Endothelial cell of umbilical vein (primary cell): ENCODE measurements around the gene CNBD2. TPM values are rescaled to one million over a fixed set of nuclear protein-coding genes. Genes with fewer than 3 reads are reported as not detected.

Source experiments
- BruUV-seq: library from RNA; stranded (reverse); fragments of 400-500 nt; replicated peaks from 2 replicates; lab custom pipeline; 2021; lab: Mats Ljungman, UMichigan
- CTCF ChIA-PET: fragments of 300-600, 350-600 bp; sonication (Branson Sonifier 250); formaldehyde crosslinking; loops from one replicate; lab custom pipeline; 2021; ENCODE audit warnings: antibody characterized with exemption, inconsistent platforms; lab: Charles Lee
- POLR2A ChIA-PET: fragments of 300-600, 350-600 bp; sonication (Branson Sonifier 250); formaldehyde crosslinking; loops from one replicate; lab custom pipeline; 2021; ENCODE audit warnings: antibody characterized with exemption, inconsistent platforms; lab: Charles Lee
- DNase-seq: peaks from one replicate; pipeline ENCODE4 v3.0.0-alpha.2; 2011; ENCODE audit warnings: low read depth, low spot score
- FAIRE-seq: peaks from 2 replicates; lab custom pipeline; 2011; peaks lifted over from hg19 to GRCh38; lab: Jason Lieb, UNC
- H2AFZ ChIP-seq: 2 replicates; pipeline ENCODE4 v1.6.0; 2012; ENCODE audit warnings: low read depth, low read length, control low read depth, inconsistent platforms
- H3K27ac ChIP-seq: 2 replicates; pipeline ENCODE4 v1.5.1; 2011; ENCODE audit warnings: low read depth, mild to moderate bottlenecking, control low read depth, low read length, moderate library complexity; ENCODE audit not compliant: insufficient read depth
- H3K27me3 ChIP-seq, 2 experiments: 2 replicates each; pipeline versions ENCODE4 v1.6.0 to v1.6.1; 2011; ENCODE audit warnings: low read length in 2 of 2, mixed read lengths in 1 of 2; ENCODE audit not compliant: control insufficient read depth in 2 of 2, insufficient read depth in 2 of 2
- H3K36me3 ChIP-seq, 2 experiments: 2 replicates in 1 of 2; 3 replicates in 1 of 2; pipeline ENCODE4 v1.5.1; 2011; ENCODE audit warnings: low read length in 2 of 2, mild to moderate bottlenecking in 1 of 2, moderate library complexity in 1 of 2; ENCODE audit not compliant: control insufficient read depth in 2 of 2, insufficient read depth in 2 of 2; ENCODE audit errors: extremely low read depth in 1 of 2
- H3K4me1 ChIP-seq: 3 replicates; pipeline ENCODE4 v1.5.1; 2011; ENCODE audit warnings: mild to moderate bottlenecking, low read length; ENCODE audit not compliant: control insufficient read depth, insufficient read depth; ENCODE audit errors: extremely low read depth
- H3K4me2 ChIP-seq: 2 replicates; pipeline ENCODE4 v1.6.1; 2011; ENCODE audit warnings: low read length, control low read depth, mixed read lengths; ENCODE audit not compliant: insufficient read depth
- H3K4me3 ChIP-seq, 3 experiments: fragments of 200-600 bp in 1 of 3; sonication (generic), shearing (Covaris generic) in 1 of 3; replicated peaks in 1 of 3; 2 replicates each; pipeline ENCODE4 v1.5.1; 2011 to 2016; ENCODE audit warnings: control low read depth in 3 of 3, low read length in 3 of 3, mild to moderate bottlenecking in 2 of 3, inconsistent platforms in 1 of 3, low read depth in 1 of 3, moderate library complexity in 1 of 3; ENCODE audit not compliant: insufficient read depth in 1 of 3
- H3K79me2 ChIP-seq: 2 replicates; pipeline ENCODE4 v1.6.0; 2012; ENCODE audit warnings: low read length, inconsistent platforms; ENCODE audit not compliant: control insufficient read depth, insufficient read depth
- H3K9ac ChIP-seq: replicated peaks from 2 replicates; pipeline ENCODE3; 2011; ENCODE audit warnings: low read length, control low read depth; ENCODE audit not compliant: insufficient read depth; ENCODE audit errors: extremely low read depth
- H3K9me1 ChIP-seq: replicated peaks from 3 replicates; pipeline ENCODE4 v1.6.0; 2011; ENCODE audit warnings: mild to moderate bottlenecking, low read length; ENCODE audit not compliant: control insufficient read depth, insufficient read depth; ENCODE audit errors: extremely low read depth
- H3K9me3 ChIP-seq: replicated peaks from 2 replicates; pipeline ENCODE4 v1.5.1; 2012; ENCODE audit warnings: low read length, inconsistent platforms; ENCODE audit not compliant: control insufficient read depth, insufficient read depth
- H4K20me1 ChIP-seq: replicated peaks from 2 replicates; pipeline ENCODE3; 2011; ENCODE audit warnings: mild to moderate bottlenecking, low read length; ENCODE audit not compliant: control insufficient read depth, insufficient read depth; ENCODE audit errors: extremely low read depth
- CTCF ChIP-seq, 2 donors: IDR thresholded peaks; 1 replicate in 1 of 2; 2 replicates in 1 of 2; pipeline ENCODE4 v1.5.1; 2011; ENCODE audit warnings: low read length in 2 of 2, mild to moderate bottlenecking in 2 of 2, moderate library complexity in 2 of 2, control low read depth in 1 of 2, inconsistent platforms in 1 of 2, low read depth in 1 of 2; ENCODE audit not compliant: insufficient read depth in 1 of 2; ENCODE audit errors: extremely low read depth in 1 of 2
- EZH2 ChIP-seq: IDR thresholded peaks from 2 replicates; pipeline ENCODE4 v1.6.1; 2012; ENCODE audit warnings: borderline replicate concordance, low read depth, mild to moderate bottlenecking, moderate library complexity, low read length, inconsistent platforms; ENCODE audit not compliant: severe bottlenecking
- FOS ChIP-seq: IDR thresholded peaks from 2 replicates; pipeline ENCODE4 v1.6.1; 2011; ENCODE audit warnings: mild to moderate bottlenecking, low read length, moderate library complexity, borderline replicate concordance; ENCODE audit not compliant: insufficient read depth
- GATA2 ChIP-seq: IDR thresholded peaks from 2 replicates; pipeline ENCODE4 v1.7.0; 2011; ENCODE audit warnings: low read depth, mild to moderate bottlenecking, moderate library complexity, mixed read lengths, low read length; ENCODE audit not compliant: insufficient read length, insufficient read depth
- JUN ChIP-seq: IDR thresholded peaks from 2 replicates; pipeline ENCODE4 v1.6.1; 2011; ENCODE audit warnings: borderline replicate concordance, low read depth; ENCODE audit not compliant: insufficient read length, insufficient read depth
- MAX ChIP-seq: IDR thresholded peaks from 2 replicates; pipeline ENCODE4 v1.6.1; 2011; ENCODE audit not compliant: insufficient read depth, insufficient read length
- MYC ChIP-seq: IDR thresholded peaks from one replicate; pipeline ENCODE4 v1.6.1; 2011; ENCODE audit warnings: mild to moderate bottlenecking, low read depth, low read length
- POLR2A ChIP-seq: IDR thresholded peaks from 2 replicates; pipeline ENCODE4 v1.6.1; 2012; ENCODE audit warnings: low read depth, mild to moderate bottlenecking, control low read depth, low read length
- POLR2AphosphoS5 ChIP-seq: IDR thresholded peaks from 2 replicates; pipeline ENCODE4 v1.6.1; 2012; ENCODE audit warnings: low read depth, mild to moderate bottlenecking, control low read depth, low read length, moderate library complexity; ENCODE audit not compliant: insufficient read depth
- dilution Hi-C: fragments of 300-500 bp; cut with MboI; formaldehyde crosslinking; loops from one replicate; pipeline ENCODE4 v1.15.0; 2019; ENCODE audit warnings: low sequenced_read_pairs; ENCODE audit not compliant: extremely low pct_ligation_motif_present
- intact Hi-C: fragments of 100-400 bp; cut with micrococcal nuclease; formaldehyde crosslinking; loops from one replicate; pipeline ENCODE4 v1.10.0; 2022
- polyA plus RNA-seq, 4 experiments: library from polyadenylated mRNA; depleted of rRNA in 3 of 4; stranded (reverse) in 3 of 4; unstranded in 1 of 4; fragments of >200 nt; gene quantifications; 2 replicates each; pipeline versions ENCODE4 v1.2.1 to v1.2.3, GENCODE V29; 2011 to 2012; ENCODE audit warnings: missing spikeins in 1 of 4
- total RNA-seq: library from RNA; stranded (reverse); gene quantifications from 2 replicates; pipeline ENCODE4 v1.2.3, GENCODE V29; 2021

CNBD2 gene
- total and polyA plus RNA-seq, 2 donors (not counting 3 experiments of a cell fraction or from before 2014, with no cell fraction given): 4.9 to 7.5 TPM

- no peak for TF ChIP-seq POLR2AphosphoS5
- TF ChIP-seq EZH2: no peak
- TF ChIP-seq MYC: no peak
- TF ChIP-seq CTCF (IDR thresholded peaks at IDR 0.05; ENCODE audit: extremely low read depth in 1 of 2, insufficient read depth in 1 of 2, low read depth in 1 of 2, low read length in 2 of 2): no peak
- no peak for TF ChIP-seq FOS
- TF ChIP-seq JUN: no peak
- TF ChIP-seq MAX: no peak
- no peak for TF ChIP-seq GATA2
- TF ChIP-seq POLR2A: no peak
- Histone ChIP-seq H3K9me3 (no peaks in the 10 kb centered on the region), H3K9ac (no peak overlapping the region), H3K36me3 (no peaks in the 10 kb centered on the region), H2AFZ (no peak overlapping the region), H3K27me3 (peaks cover 19 to 22% of the 10 kb centered on the region in 2 experiments), H3K4me3 (no peak overlapping the region), H3K9me1 (no peaks in the 10 kb centered on the region), H3K4me1 (no peaks in the 10 kb centered on the region), H3K79me2 (no peaks in the 10 kb centered on the region), H3K4me2 (no peak overlapping the region), H4K20me1 (no peaks in the 10 kb centered on the region), H3K27ac (no peak overlapping the region)
- intact Hi-C loops: no loop called here
- POLR2A ChIA-PET: no interaction called here
- BruUV-seq: no TSS peak
- dilution Hi-C loops: no loop called here
- DNase-seq (no peak), FAIRE-seq (no peak)
- CTCF ChIA-PET: interaction anchor here (0.8 to 2.2 kb wide), 5 partner anchors 11 to 110 kb away, joined by 3 to 7 read pairs (median 4); no protein-coding TSS in a partner anchor
Measured at GRCh38 chr20:36028106-36028808, 59.9 kb downstream of the CNBD2 start.
